ENCODE data around the gene CDK11B.
"Not testable (repeated sequence)": the region's sequence is repeated elsewhere in the genome, so short reads cannot be mapped to it uniquely, and the experiment has no call there.

Gene CDK11B

DNA sequence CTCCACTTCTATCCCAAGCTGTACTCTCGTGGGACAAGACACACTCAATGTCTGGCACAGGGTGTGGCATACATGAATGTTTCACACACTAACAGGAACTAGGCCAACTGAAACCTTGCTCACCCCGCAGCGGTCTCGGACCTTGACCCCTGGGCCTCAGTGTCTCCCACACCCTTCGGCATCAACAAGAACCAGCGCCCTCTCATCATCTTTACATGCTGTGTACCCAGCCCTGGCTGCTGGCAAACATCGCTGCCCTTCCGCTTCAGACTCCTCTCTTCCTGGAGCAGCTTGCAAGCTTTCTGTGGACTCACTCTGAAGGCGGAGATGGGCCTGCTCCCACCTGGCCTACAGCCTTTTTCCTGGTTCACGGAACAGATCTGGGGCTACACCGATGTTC, 10.5 kb downstream of the CDK11B start:
- H3K4me3 ChIP-seq (ENCODE audit: control insufficient read depth, low read depth, low read length); DNase-seq (ENCODE audit: low read depth): not testable (repeated sequence)

DNA sequence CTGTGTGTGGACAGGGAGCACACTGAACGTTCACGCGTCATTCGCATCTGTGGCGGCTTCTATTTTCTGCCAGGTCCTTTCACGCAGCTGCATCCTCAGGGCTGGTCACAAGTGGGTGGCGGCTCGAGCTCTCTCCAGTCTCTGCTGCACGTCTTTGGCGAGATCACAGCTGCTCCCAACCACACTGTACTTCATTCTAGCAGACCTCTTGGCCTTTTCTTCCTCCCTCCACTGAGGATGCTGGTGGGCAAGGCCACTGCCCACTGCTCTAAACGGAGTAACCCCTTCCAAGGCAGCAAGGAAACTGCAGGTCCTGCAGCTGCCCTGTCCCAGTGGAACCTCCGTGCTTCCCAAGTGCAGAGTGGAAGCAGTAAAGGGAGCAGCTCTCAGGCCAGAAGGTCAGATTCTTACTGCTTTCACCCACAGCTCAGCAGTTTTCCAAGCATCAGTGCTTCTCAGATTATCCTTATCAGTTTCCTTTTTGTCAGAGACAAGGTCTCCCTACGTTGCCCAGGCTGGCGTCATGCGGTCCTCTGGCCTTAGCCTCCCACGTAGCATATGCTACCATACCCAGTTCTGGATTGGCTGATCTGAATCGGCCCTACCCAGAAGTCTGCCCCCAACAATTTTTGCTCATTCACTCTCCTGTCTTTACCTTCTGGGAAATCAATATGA, 11.1 kb downstream of the CDK11B start:
- not testable (repeated sequence) for DNase-seq (ENCODE audit: low read depth); H3K4me3 ChIP-seq (ENCODE audit: control insufficient read depth, low read depth, low read length)

DNA sequence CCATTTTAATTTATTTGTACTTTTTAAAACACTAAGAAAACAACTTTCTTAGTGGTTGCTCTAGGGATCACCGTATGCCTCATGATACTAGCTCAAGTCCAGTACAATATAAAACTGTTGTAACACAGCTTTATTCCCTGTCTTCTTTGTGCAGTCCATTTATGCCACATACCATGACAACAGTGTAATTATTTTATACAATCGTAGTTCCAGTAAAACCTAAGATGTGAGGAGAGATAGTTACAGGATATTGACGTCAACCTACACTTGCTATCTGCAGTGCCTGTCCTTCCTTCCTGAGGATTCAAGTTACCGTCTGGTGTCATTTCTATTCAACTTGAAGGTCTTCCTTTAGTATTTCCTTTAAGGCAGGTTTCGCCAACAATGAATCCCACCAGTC, 12.5 kb downstream of the CDK11B start:
- DNase-seq (ENCODE audit: low read depth); H3K4me3 ChIP-seq (ENCODE audit: control insufficient read depth, low read depth, low read length): not testable (repeated sequence)

DNA sequence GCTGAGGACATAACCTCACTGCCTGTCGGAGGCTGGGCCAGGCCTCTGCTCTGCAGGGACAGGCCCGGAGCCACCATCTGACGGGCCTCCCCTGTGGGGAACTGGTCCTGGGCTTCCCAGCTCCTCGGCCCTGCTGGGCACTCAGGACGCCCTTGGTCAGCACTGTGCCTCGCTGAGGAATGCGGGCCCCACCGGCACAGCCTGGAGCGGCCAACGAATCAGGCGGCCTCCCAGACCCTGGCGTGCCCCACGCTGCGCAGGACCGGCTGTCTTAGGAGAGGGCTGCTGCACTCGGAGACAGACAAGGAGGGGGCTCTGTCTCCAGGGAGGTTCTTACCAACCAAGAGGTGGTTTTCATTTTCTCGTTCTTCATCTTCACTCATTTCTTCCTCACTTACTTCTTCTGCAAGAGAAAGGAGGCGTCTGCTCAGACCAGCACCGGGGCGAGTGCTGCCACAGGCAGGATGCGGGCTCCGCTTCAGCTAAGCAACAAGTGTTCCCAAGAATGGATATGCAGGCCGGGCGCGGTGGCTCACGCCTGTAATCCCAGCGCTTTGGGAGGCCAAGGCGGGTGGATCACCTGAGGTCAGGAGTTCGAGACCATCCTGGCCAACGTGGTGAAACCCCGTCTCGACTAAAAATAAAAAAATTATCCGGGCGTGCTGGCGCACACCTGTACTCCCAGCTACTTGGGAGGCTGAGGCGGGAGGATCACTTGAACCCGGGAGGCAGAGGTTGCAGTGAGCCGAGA, 17.9 kb downstream of the CDK11B start:
- H3K4me3 ChIP-seq (ENCODE audit: control insufficient read depth, low read depth, low read length); DNase-seq (ENCODE audit: low read depth): not testable (repeated sequence)

DNA sequence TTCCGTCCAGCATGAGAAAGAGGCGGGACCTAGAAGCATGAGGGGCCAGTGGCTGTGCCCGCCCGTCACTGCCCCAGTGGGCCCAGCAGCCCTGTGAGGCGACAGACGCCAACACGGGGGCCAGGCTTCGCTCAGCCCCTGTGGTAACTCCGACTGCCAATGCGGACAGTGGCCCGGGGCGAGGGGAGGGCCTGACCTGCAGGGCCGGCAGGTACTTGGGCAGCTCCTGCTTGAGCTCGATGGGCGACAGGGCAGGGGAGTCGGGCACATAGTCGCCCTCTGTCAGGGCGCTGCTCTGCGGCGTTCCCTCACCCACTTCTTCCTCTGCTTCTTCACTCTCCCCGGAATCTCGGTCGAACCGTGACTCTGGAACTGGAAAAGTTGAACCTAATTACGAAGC, 18.7 kb downstream of the CDK11B start:
- DNase-seq (ENCODE audit: low read depth); H3K4me3 ChIP-seq (ENCODE audit: control insufficient read depth, low read depth, low read length): not testable (repeated sequence)

DNA sequence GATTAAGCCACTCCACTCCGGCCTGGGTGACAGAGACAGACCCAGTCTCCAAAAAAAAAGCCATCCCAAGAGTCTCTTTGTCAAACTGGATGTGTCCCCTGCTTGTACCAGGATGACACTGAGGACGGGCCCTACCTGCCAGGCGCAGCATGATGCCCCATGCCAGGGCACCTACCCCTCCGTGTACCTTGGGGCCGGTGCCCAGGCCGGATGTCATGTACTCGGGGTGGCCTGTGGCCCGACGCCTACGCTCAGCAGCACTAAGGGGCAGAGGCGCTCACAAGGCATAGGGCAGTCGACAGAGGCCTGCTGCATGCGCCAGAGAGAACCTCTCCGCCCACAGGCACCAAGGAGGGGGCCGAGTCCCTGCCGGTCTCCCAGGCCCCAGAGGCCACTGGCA, 19.4 kb downstream of the CDK11B start:
- not testable (repeated sequence) for H3K4me3 ChIP-seq (ENCODE audit: control insufficient read depth, low read depth, low read length); DNase-seq (ENCODE audit: low read depth)

DNA sequence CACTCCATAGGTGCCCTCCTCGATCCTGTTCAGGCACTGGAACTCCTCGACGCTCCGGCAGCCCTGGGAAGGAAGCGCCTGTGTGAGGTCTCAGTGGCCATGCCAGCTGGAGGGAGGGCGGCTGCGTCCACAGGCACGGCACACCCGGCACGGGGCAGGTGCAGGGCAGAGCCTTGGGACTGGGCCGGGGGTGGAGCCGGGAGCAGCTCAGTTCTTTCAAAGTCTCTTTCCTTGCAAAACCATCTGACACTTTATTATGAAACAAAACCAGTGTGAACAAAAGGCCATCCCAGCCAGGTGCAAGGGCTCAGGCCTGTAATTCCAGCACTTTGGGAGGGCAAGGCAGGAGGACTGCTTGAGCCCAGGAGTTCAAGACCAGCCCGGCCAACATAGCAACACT, 20.3 kb downstream of the CDK11B start:
- not testable (repeated sequence) for DNase-seq (ENCODE audit: low read depth); H3K4me3 ChIP-seq (ENCODE audit: control insufficient read depth, low read depth, low read length)

DNA sequence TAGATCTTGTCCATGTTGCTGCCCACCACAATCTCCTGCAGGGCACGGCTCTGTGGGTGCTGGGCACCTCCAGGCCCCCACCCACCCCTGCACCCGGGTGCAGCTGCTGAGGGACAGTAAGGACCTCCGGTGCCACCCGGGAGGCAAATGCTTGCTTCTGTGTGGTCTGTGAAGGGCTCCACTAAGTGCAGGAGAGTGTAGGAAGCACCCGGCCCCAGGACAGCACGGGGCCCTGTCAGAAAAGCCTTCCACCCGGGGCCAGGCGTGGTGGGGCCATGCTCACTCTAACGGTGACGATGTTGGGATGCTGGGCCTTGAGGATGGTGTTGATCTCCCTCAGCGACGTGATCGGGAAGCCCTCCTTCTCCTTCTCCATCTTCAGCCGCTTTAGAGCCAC, 21.3 kb downstream of the CDK11B start:
- not testable (repeated sequence) for DNase-seq (ENCODE audit: low read depth); H3K4me3 ChIP-seq (ENCODE audit: control insufficient read depth, low read depth, low read length)

DNA sequence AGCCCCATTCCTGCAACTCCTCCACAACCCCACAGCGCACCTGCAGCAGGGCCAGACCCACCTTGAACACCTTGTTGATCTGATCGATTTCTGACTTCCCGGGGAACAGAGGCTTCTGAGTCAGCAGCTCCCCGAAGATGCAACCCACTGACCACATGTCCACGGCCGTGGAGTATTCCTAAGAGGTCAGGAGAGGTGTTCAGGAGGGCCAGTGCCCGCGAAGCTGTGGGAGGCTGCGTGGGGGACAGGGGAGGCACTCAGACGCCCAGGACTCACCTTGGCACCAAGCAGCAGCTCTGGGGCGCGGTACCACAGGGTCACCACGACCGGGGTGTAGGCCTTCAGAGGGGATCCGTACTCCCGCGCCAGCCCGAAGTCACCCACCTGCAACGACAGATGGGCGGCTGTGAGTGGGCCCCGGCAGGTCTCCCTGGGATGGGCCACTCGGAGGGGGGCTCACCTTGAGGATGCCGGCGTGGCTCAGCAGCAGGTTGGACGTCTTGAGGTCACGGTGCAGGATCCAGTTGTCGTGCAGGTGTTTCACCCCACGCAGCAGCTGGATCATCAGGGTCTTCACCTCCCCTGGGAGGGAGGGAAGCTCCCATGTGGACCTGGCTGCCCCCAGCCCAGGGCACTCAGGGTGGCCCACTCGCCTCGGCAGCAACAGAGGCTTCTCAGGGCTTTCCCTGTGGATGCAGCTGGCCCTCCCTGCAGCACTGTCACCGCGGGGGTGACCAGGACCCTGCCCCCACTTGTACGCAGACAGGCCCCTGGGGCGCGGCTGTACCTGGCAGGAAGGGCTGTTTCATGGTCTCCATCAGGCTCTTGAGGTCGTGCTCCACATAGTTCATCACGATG, 22.0 kb downstream of the CDK11B start:
- DNase-seq (ENCODE audit: low read depth); H3K4me3 ChIP-seq (ENCODE audit: control insufficient read depth, low read depth, low read length): not testable (repeated sequence)

DNA sequence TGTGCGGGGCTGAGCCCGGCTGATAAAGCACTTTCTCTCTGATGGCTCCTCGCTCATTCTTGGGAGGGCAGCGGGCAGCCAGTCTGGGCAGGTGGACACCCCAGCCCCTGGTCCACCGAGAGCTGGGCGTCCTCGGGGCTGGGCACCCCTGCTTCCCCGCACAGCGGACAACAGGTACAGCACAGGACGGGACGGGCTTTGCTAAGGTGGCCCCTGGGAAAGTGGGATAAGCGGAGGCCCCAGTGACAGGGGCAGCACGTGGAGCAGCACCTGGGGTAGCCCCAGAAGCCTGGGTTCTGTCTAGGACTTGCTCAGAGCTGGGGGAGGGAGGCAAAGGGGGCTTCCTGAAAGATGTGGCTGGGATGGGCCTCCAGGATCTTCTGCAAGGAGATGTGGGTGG, 24.2 kb downstream of the CDK11B start:
- not testable (repeated sequence) for DNase-seq (ENCODE audit: low read depth); H3K4me3 ChIP-seq (ENCODE audit: control insufficient read depth, low read depth, low read length)

DNA sequence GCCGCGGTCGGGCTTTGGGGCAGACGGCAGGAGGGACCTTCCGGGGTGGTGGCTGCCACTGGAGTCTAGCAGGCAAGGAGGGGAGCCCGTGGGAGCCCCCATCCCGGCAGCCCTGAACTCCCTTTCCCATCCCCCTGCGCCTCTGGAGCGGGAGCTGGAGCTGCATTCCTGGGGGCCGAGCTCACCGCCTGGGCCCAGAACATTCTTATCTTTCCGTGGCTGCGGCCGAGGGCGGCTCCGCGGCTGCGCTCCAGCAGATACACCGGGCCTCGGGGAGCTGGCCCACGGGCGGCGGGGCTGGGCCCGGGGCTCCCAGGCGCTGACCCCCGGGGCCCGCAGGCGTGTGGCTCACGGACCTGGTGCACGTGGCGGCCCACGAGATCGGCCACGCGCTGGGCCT, 25.4 kb downstream of the CDK11B start:
- H3K4me3 ChIP-seq (ENCODE audit: control insufficient read depth, low read depth, low read length); DNase-seq (ENCODE audit: low read depth): not testable (repeated sequence)

DNA sequence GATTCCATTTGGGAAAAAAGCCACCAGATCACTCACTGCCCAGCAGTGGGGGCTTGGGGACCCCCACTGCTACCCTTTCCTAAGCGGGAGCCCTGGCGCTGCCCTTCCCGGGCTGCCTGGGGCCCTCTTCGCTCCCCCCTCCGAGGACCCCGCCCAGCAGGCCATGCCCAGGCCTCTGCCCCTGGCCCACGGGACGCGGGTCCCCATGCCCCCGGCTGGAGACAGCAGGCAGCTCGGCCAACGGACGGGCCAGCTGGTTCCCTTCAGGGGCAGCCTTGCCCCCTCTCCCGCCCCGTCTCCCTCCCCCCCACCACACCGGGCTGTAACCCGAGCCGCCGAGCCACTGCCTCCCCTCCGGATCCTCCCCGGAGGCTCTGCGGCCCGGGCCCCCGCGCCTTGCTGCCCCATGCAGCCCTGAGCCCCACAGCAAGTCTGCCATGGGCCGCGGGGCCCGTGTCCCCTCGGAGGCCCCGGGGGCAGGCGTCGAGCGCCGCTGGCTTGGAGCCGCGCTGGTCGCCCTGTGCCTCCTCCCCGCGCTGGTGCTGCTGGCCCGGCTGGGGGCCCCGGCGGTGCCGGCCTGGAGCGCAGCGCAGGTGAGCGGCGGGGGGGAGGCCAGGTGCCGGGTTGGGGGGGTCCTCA, 26.9 kb downstream of the CDK11B start, which contains the start of gene MMP23B:
Gene MMP23B, plus strand, starts transcription at position 392 of the 639 bp plus-strand sequence. Its CDS starts 46 bp downstream, at position 438.
- TF ChIP-seq, protein P1, sequence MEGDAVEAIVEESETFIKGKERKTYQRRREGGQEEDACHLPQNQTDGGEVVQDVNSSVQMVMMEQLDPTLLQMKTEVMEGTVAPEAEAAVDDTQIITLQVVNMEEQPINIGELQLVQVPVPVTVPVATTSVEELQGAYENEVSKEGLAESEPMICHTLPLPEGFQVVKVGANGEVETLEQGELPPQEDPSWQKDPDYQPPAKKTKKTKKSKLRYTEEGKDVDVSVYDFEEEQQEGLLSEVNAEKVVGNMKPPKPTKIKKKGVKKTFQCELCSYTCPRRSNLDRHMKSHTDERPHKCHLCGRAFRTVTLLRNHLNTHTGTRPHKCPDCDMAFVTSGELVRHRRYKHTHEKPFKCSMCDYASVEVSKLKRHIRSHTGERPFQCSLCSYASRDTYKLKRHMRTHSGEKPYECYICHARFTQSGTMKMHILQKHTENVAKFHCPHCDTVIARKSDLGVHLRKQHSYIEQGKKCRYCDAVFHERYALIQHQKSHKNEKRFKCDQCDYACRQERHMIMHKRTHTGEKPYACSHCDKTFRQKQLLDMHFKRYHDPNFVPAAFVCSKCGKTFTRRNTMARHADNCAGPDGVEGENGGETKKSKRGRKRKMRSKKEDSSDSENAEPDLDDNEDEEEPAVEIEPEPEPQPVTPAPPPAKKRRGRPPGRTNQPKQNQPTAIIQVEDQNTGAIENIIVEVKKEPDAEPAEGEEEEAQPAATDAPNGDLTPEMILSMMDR (conservative IDR thresholded peaks at IDR 0.05; ENCODE audit: control insufficient read depth, insufficient read depth, low read depth, low read length), result no peak
- no peak within 1 kb of the TSS for H3K4me3 ChIP-seq (ENCODE audit: control insufficient read depth, low read depth, low read length)
- DNase-seq (ENCODE audit: low read depth), result no peak
